ENCODE measurements around the gene ZDHHC12.
A peak's percentile ranks its signal among the peaks of the same experiment; 100 is the strongest.

ZDHHC12 gene

GRCh38 chr9:128683340-128684064, 40.4 kb downstream of the ZDHHC12 start:
- H3K4me3 ChIP-seq (ENCODE audit: low read length): peak overlapping the region; percentile 91
- H2AFZ ChIP-seq (ENCODE audit: low read depth, low read length): no peak overlapping the region
- no peaks in the 10 kb centered on the region for H4K20me1 ChIP-seq (ENCODE audit: insufficient read depth, low read length)
- H3K9me3 ChIP-seq (ENCODE audit: insufficient read depth, low read length): no peaks in the 10 kb centered on the region
- TF ChIP-seq EZH2phosphoT487 (IDR thresholded peaks at IDR 0.05; ENCODE audit: low read depth) (no peak), CTCF (IDR thresholded peaks at IDR 0.05; ENCODE audit: low read depth, low read length) (no peak)
- H3K36me3 ChIP-seq (replicated peaks; ENCODE audit: low read depth, low read length): peaks cover 13% of the 10 kb centered on the region
- peaks cover 70% of the 10 kb centered on the region for H3K79me2 ChIP-seq (ENCODE audit: low read length)
- H3K4me1 ChIP-seq (ENCODE audit: low read length): peaks cover 51% of the 10 kb centered on the region
- H3K27ac ChIP-seq (ENCODE audit: low read length): peak overlapping the region; percentile 89
- peak overlapping the region; percentile 100 for H3K9ac ChIP-seq (ENCODE audit: low read length)
- no peaks in the 10 kb centered on the region for H3K27me3 ChIP-seq (ENCODE audit: low read depth, low read length)
- H3K4me2 ChIP-seq (ENCODE audit: low read length): peak overlapping the region; percentile 91

- H3K4me1 ChIP-seq (ENCODE audit: low read length): peaks cover 12% of the 10 kb centered on the region
- TF ChIP-seq EZH2phosphoT487 (IDR thresholded peaks at IDR 0.05; ENCODE audit: low read depth): no peak
- no peak for TF ChIP-seq CTCF (IDR thresholded peaks at IDR 0.05; ENCODE audit: low read depth, low read length)
- no peak overlapping the region for H2AFZ ChIP-seq (ENCODE audit: low read depth, low read length)
- no peaks in the 10 kb centered on the region for H3K9me3 ChIP-seq (ENCODE audit: insufficient read depth, low read length)
- peaks cover 13% of the 10 kb centered on the region for H3K79me2 ChIP-seq (ENCODE audit: low read length)
- no peak overlapping the region for H3K4me2 ChIP-seq (ENCODE audit: low read length)
- H3K9ac ChIP-seq (ENCODE audit: low read length): no peak overlapping the region
- H3K36me3 ChIP-seq (replicated peaks; ENCODE audit: low read depth, low read length): peaks cover 7% of the 10 kb centered on the region
- H4K20me1 ChIP-seq (ENCODE audit: insufficient read depth, low read length): no peaks in the 10 kb centered on the region
- H3K27ac ChIP-seq (ENCODE audit: low read length): no peak overlapping the region
- no peaks in the 10 kb centered on the region for H3K27me3 ChIP-seq (ENCODE audit: low read depth, low read length)
- H3K4me3 ChIP-seq (ENCODE audit: low read length): no peak overlapping the region
Measured at GRCh38 chr9:128677794-128678193, 46.1 kb downstream of the ZDHHC12 start.

DNA sequence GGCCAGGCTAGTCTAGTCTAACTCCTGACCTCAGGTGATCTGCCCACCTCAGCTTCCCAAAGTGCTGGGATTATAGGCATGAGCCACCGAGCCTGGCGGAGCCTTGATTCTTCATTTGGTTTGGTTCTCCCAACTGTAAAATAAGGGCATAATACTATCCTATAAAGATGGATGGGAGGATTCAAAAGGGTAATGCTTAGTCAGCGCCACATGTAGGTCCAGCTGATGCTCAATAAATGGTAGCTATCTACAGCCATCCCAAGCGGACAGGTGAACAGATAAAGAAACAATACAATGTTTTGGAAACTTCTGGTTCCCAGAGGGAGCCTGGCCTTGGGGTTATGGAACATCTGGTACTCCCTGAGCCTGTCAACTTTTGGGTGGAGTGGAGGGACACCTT, 48.5 kb downstream of the ZDHHC12 start:
- no peak overlapping the region for H3K27ac ChIP-seq (ENCODE audit: low read length)
- no peaks in the 10 kb centered on the region for H3K79me2 ChIP-seq (ENCODE audit: low read length)
- H3K9ac ChIP-seq (ENCODE audit: low read length): no peak overlapping the region
- H3K4me1 ChIP-seq (ENCODE audit: low read length): no peaks in the 10 kb centered on the region
- H3K36me3 ChIP-seq (replicated peaks; ENCODE audit: low read depth, low read length): no peaks in the 10 kb centered on the region
- no peak overlapping the region for H3K4me2 ChIP-seq (ENCODE audit: low read length)
- no peaks in the 10 kb centered on the region for H3K27me3 ChIP-seq (ENCODE audit: low read depth, low read length)
- H3K9me3 ChIP-seq (ENCODE audit: insufficient read depth, low read length): no peaks in the 10 kb centered on the region
- H2AFZ ChIP-seq (ENCODE audit: low read depth, low read length): no peak overlapping the region
- H3K4me3 ChIP-seq (ENCODE audit: low read length): no peak overlapping the region
- no peaks in the 10 kb centered on the region for H4K20me1 ChIP-seq (ENCODE audit: insufficient read depth, low read length)
- no peak for TF ChIP-seq EZH2phosphoT487 (IDR thresholded peaks at IDR 0.05; ENCODE audit: low read depth)
- TF ChIP-seq CTCF (IDR thresholded peaks at IDR 0.05; ENCODE audit: low read depth, low read length): no peak
